GM21786 (cell line): Measurements from ENCODE around the gene MAMDC4.
"Not testable (repeated sequence)": the region's sequence is repeated elsewhere in the genome, so short reads cannot be mapped to it uniquely, and the experiment has no call there.

Experiments
- ATAC-seq: cut with Tn5 transposase; IDR thresholded peaks from one replicate; pipeline ENCODE4 v1.9.1; 2021; ENCODE audit not compliant: unreplicated experiment

MAMDC4 gene

DNA sequence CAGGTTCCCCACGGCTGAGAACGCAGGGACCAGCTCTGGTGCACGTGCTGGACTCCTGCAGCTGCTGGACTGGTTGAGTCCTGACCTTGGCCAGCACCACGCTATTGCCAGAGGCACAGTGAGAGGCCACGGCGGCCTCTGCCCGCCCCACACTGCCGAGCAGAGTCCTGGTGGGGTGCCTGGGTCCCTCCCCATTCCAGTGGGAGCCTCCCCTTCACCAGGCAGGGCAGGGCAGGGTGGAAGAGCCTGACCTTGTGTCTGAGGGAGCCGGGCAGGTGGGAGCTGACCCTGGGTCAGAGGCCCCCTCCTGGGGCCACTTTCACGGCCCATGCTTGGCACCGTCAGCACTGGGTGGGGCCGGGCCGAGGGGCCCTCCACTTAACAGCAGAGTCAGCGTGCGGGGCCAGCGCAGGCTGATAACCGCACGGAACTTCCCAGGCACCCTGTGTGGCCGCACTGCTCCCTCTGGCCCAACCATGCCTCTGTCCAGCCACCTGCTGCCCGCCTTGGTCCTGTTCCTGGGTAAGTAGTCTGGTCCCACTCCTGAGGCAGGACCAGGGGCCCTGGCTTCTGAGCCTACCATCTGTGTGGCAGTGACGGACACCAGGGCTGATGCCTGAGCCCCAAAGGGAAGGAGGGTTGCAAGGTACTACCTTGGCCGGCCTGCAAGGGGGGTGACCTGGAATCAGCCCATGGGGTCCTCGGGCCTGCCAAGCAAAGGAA, at the start of gene MAMDC4:
MAMDC4 (plus strand) TSS at position 406 of the 723 bp plus-strand sequence; CDS start at position 477, 71 bp downstream.
- ATAC-seq, result no peak

DNA sequence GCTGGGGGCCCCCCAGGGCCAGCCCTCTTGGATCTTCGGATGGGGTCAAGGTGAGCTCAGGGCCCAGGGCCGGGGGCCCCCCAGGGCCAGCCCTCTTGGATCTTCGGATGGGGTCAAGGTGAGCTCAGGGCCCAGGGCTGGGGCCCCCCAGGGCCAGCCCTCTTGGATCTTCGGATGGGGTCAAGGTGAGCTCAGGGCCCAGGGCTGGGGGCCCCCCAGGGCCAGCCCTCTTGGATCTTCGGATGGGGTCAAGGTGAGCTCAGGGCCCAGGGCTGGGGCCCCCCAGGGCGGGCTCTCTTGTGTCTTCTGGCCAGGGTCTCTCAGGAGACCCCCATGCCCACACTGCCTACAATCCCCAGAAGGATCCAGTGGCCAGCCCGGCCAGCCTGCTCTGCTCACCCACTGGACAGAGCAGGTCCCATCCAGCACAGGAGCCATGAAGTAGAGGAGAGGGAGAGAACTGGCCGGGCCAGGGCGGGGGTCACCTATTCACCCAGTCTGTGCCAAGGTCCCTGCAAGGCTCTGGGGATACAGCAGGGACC, 49.1 kb upstream of the MAMDC4 start:
- ATAC-seq, result not testable (repeated sequence)

DNA sequence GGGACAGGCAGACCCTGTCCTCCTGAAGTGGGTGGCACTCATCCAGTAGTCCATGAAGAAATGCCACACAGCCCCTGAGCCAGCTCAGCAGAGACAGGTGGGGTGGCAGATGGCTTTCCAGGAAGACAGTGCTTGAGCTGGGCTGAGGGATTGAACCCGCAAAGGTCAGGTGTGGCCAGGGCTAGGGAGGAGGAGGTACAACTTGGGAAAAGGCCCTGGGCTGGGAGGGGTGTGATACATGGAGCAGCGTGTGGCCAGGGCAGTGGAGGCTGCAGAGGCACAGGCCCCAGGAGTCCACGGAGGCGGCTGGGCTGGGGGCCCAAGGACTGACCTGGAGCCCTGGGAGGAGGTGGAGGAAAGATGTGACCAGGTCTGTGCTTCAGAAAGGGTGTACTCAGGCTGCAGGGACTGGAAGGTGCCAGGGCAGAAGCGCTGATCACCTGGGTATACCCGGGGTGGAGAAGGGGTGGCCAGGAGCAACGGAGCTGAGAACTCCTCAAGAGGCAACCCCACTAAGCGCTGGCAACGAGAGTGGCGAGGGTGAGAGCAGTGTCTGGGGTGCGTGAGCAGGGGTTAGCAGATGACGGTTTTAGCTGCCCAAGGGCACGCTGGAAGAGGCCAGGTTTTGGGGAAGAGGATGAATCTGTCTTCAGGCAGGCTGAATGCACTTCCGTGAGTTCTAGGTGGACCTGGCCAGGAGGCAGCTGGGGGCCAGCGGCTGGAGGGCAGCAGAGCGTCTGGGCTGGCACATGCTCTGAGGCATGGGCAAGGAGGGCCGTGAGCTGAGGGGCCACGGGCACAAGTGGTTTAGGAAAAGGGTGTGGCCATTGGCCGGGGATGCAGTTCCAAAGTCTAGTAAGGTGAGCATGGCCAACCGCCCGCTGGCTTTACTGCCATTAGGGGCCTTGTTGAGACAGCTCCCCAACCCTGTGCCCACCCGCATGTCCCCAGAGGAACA, 48.3 kb upstream of the MAMDC4 start:
- ATAC-seq, result no peak

DNA sequence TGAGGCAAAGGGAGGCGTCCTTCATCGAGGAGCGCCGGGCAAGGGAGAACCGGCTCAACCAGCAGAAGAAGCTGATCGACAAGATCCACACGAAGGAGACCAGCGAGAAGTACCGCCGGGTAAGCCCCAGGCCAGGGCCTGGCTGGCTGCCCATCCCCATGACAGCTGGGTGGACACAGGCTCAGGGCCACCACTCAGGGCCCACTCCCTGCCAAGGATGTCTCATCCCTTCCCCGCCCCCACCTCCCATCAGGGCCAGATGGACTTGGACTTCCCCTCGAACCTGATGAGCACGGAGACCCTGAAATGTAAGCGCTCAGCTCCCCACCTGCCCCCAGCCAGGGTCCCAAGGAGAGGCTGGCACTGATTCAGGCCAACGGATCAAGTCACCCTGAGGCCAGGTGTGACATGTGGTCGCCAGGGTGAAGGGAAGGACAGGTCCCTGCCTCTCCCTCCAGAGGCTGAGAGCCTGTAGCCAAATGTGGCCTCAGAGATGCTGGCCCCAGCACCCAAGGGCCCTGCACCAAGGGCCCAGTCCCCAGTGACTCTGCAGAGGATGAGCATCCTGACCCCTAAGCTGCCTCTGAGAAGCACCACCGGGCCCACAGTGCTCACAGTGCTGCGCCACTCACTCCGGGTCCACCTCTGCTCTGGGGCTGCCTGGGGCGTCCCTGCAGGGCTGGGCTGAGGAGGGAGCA, 47.5 kb upstream of the MAMDC4 start:
- ATAC-seq, result no peak

GRCh38 chr9:136805207-136805740, 46.9 kb upstream of the MAMDC4 start:
- no peak for ATAC-seq

DNA sequence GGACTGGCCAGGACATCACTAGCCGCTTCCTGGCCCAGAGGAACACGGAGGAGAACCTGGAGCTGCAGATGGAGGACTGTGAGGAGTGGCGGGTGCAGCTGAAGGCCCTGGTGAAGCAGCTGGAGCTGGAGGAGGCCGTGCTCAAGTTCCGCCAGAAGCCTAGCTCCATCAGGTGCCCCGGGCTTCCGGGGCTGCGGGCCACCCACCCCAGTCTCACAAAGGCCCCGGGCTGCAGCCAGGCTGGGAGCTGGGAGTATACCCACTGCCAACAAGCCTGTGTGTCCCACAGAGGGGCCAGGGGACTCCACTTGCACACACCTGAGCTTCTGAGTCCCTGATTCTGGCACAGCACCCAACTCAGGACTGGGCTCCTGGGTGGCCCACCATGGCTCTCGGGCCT, 46.1 kb upstream of the MAMDC4 start:
- no peak for ATAC-seq

DNA sequence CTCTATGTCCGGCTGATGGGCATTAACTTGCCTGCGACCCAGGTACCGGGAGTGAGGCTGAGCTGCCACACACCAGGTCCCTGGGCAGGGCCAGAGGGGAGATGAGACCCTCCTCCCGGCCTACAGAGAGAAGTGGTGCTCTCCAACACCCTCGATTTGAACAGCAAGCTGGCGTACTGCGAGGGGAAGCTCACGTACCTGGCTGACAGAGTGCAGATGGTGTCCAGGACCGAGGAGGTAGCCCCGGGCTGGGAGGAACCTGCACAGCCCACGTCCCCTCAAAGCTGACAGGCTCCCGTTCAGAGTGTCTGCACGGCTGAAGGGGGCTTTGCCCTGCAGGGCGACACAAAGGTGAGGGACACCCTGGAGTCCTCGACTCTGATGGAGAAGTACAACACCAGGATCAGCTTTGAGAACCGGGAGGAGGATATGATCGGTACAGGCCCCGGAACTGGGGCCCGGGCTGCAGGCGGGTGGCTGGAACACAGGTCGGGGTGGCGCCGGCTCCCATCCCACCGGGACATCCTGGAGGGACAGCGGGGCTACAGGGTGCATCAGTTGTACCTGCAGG, 45.4 kb upstream of the MAMDC4 start:
- no peak for ATAC-seq

DNA sequence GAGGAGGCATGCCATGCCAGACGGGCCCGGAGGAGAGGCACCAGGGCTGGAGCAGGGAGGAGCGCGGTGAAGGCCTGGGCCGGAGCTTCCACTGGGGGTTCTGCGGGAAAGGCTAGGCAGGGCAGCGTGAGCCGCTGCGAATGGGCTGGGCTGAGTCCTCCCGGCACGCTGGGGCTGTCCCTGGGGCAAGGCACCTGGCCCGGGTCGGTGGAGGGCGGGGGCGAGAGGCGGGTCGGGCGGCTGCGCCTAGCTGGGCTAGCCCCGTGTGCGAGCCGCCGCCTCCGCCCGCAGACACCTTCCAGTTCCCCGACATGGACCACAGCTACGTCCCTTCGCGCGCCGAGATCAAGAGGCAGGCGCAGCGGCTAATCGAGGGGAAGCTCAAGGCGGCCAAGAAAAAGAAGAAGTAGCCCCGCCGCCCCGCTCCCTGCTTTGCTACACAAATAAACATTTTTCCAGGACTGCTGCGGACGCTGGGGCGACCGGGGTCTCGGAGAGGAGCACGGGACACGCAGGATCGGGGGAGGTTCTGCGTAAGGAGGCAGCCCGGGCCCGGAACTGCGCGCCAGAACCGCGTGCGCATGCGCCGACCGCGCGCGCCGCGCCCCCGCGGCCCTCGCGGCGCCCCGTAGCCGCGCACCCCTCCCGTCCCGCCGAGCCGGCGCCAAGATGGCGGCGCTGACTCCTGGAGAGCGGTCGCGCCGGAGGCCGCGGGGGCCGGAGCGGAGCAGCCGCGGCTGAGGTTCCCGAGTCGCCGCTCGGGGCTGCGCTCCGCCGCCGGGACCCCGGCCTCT, 44.7 kb upstream of the MAMDC4 start, which contains the start of gene RABL6:
RABL6 (plus strand) TSS at position 668 of the 794 bp plus-strand sequence. CDS start 249 bp downstream, outside the sequence.
- peak; percentile 70 for ATAC-seq

DNA sequence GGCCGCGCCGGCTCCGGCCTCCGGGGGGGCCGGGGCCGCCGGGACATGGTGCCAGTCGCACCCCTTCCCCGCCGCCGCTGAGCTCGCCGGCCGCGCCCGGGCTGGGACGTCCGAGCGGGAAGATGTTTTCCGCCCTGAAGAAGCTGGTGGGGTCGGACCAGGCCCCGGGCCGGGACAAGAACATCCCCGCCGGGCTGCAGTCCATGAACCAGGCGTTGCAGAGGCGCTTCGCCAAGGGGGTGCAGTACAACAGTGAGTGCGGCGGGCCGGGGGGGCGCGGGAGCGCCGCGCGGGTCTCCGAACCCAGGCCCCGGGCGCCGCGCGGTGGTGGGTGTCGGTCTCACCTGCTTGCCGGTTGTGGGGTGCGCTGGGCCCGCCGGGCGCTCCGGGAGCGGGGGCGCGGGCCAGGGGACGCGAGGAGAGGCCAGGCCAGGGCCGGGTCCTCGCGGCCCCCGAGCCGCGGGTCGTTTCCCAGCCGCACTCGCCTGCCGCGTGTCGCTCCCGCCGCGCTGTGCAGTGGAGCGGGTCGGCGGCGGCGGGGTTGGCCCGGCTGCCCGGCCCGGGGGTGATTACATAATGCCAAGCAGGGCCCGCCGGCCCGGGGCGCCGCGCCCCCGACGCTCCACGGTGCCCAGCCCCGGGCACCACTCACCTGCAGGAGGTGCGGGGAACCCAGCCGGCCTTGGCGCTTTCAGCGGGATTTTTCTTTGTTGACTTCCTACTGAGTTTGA, 43.9 kb upstream of the MAMDC4 start:
- ATAC-seq, result peak; percentile 43

GRCh38 chr9:136808806-136809158, 43.4 kb upstream of the MAMDC4 start:
- ATAC-seq, result no peak

GRCh38 chr9:136814725-136815421, 37.3 kb upstream of the MAMDC4 start:
- no peak for ATAC-seq

GRCh38 chr9:136815422-136815782, 36.7 kb upstream of the MAMDC4 start:
- ATAC-seq, result no peak

DNA sequence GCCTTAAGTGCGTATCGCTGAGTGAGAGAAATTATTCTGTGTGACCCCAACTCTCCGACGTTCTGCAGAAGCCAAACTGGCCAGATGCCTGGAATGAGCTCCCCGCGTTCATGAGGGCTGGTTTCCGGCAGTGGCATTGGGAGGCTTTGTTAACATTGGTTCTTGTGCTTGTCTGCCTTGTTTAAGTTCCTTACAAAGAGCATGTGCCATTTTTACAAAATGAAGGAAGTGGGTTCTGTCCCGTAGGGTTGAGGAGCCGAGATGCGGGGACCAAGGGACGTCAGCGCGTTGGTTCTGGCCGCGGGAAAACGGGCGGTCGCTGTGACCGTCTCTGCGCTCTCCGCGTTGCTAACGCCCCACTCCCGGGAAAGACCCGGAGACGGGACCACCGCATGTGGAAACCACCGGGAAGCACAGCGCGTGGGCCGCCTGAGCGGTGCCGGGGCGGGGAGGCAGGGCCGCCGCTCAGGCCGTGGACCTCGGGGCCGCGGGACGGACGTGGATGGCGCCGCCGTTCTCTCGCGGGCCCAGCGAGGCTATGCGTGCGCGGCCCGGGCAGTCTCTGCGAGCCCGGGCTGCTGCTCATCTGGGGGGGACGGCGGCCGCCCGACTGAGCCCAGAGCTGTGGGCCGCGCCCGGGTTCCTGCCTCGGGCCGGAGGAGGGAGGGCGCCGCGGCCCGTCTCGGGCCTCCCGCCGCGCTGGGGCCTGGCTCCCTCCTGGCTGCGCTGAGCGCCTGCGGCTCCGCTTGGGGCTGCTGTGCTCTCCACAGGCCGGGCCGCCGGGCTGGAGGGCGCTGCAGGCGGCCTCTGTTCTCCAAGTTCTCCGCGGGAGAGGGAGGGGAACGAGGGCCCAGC, 30.9 kb upstream of the MAMDC4 start:
- ATAC-seq, result no peak

DNA sequence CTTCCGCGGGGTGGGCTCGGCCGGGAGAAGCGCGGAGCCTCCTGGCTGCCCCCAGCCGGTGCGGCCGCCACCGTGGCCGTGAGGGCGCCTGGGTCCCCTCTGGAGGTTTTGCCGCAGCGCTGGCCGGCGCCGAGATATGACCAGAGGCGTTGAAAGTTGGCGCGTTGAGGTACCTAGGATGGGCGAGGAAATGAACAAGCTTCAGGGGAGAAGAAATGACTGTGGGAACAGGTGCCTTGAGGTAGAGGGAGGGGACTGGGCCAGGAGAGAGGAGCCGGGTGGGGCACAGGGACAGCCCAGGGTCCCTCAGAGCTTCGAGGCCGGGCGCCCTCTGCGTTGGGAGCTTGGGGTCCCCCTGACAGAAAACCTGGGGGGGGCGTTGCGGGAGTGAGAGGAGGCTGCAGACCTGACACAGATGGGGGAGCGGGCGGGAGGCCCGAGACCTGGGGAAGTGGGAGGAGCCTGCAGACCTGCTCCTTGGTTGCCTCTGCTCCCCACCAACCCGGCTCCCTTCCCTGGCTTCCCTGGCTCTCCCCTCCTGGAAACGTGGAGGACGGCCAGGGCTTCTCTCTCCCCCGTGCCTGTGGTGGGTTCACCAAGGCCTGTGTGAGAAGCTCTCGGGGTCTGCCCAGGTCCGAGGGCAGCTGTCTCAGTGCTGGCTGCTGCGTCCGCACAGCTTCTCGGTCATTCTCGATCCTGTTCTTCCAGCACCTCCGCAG, 30.2 kb upstream of the MAMDC4 start:
- no peak for ATAC-seq

- ATAC-seq, result no peak
Measured at GRCh38 chr9:136823136-136824046, 28.8 kb upstream of the MAMDC4 start.
